Lower lobe of right lung (tissue), 2 donors: ENCODE data around the gene PLXNA4. TPM values are rescaled to one million over a fixed set of nuclear protein-coding genes. Genes with fewer than 3 reads are reported as not detected.

Experiments
- ATAC-seq, 2 donors: fragments of 200-7000 bp; cut with Tn5 transposase; one replicate each; pipeline ENCODE4 v1.9.1; 2020 to 2022; ENCODE audit warnings: mild to moderate bottlenecking in 2 of 2, moderate library complexity in 2 of 2
- DNase-seq: peaks from one replicate; pipeline ENCODE4 v3.0.0-alpha.2; 2020
- H3K27ac ChIP-seq: fragments of 200-600 bp; one replicate; pipeline ENCODE4 v1.8.0; 2022
- H3K27me3 ChIP-seq: fragments of 200-600 bp; one replicate; pipeline ENCODE4 v1.8.0; 2022; ENCODE audit warnings: low read depth
- H3K36me3 ChIP-seq: fragments of 200-600 bp; one replicate; pipeline ENCODE4 v1.8.0; 2022; ENCODE audit warnings: mild to moderate bottlenecking
- H3K4me1 ChIP-seq: fragments of 200-600 bp; one replicate; pipeline ENCODE4 v1.8.0; 2022
- H3K4me3 ChIP-seq: fragments of 200-600 bp; one replicate; pipeline ENCODE4 v1.8.0; 2022; ENCODE audit warnings: mild to moderate bottlenecking
- H3K9me3 ChIP-seq: fragments of 200-600 bp; one replicate; pipeline ENCODE4 v1.8.0; 2022
- intact Hi-C: fragments of 100-400 bp; cut with DNase I; formaldehyde crosslinking; loops from one replicate; pipeline ENCODE4 v1.11.0; 2022
- total RNA-seq: library from RNA; stranded (reverse); fragmentation: NEBNext Ultra II Directional; extraction: Animal tissue kit (Norgen Biotek cat#: 25700); gene quantifications from one replicate; pipeline ENCODE4 v1.2.1, GENCODE V29; 2021
- TF ChIP-seq, protein P1 (sequence below): fragments of 200-600 bp; IDR thresholded peaks from one replicate; pipeline ENCODE4 v1.8.0; 2022; ENCODE audit warnings: antibody characterized with exemption, mild to moderate bottlenecking
- donor health status: DM: no; HTN: yes; CAD: no; lungs with severe emphysema.

PLXNA4 gene
- total RNA-seq, 1 donor from 2014 or later: 4.3 TPM

DNA sequence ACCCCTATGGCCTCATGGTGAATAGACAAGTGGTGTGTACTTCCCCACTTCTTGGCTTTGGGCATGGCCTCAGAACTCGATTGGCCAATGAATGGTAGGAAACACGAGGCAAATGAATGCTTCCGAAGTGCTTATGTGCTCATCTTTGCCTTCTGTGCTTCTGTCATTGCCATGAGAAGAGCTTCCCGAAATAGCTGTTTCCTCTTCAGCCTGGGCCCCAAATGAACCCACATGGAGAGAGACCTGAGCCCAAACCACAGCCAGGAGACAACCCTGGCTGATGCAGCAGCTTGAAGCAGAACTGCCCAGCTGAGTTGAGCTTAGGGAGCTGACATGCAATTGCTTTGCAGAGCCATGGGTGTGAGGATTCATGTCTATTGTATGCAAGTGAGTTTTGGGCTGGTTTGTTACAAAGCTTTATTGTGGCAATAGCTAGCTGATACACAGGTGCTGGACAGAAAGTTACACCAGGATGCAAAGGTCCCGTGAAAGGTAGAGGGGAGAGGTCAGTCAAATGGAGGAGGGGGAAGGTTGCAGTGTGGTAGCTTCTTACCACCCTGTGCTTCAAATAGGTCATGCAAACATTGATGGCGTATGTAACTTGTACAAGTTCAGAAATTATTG is 328.2 kb downstream of the PLXNA4 start:
- Histone ChIP-seq H3K4me1 (peaks cover 19% of the 10 kb centered on the region), H3K4me3 (no peak overlapping the region), H3K27ac (no peak overlapping the region), H3K9me3 (no peaks in the 10 kb centered on the region), H3K36me3 (no peaks in the 10 kb centered on the region), H3K27me3 (peaks cover 3% of the 10 kb centered on the region)
- DNase-seq: no peak
- TF ChIP-seq, protein P1, sequence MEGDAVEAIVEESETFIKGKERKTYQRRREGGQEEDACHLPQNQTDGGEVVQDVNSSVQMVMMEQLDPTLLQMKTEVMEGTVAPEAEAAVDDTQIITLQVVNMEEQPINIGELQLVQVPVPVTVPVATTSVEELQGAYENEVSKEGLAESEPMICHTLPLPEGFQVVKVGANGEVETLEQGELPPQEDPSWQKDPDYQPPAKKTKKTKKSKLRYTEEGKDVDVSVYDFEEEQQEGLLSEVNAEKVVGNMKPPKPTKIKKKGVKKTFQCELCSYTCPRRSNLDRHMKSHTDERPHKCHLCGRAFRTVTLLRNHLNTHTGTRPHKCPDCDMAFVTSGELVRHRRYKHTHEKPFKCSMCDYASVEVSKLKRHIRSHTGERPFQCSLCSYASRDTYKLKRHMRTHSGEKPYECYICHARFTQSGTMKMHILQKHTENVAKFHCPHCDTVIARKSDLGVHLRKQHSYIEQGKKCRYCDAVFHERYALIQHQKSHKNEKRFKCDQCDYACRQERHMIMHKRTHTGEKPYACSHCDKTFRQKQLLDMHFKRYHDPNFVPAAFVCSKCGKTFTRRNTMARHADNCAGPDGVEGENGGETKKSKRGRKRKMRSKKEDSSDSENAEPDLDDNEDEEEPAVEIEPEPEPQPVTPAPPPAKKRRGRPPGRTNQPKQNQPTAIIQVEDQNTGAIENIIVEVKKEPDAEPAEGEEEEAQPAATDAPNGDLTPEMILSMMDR: no peak
- ATAC-seq: no peak
- intact Hi-C loops: no loop called here

GRCh38 chr7:132246591-132246990 is 329.7 kb downstream of the PLXNA4 start:
- DNase-seq: no peak
- Histone ChIP-seq H3K27me3 (peaks cover 3% of the 10 kb centered on the region), H3K4me1 (peaks cover 16% of the 10 kb centered on the region), H3K36me3 (no peaks in the 10 kb centered on the region), H3K9me3 (no peaks in the 10 kb centered on the region), H3K4me3 (no peak overlapping the region), H3K27ac (no peak overlapping the region)
- TF ChIP-seq, protein P1: no peak
- intact Hi-C loops: no loop called here
- ATAC-seq: no peak

GRCh38 chr7:132245539-132245938 is 330.7 kb downstream of the PLXNA4 start:
- Histone ChIP-seq H3K27ac (no peak overlapping the region), H3K9me3 (no peaks in the 10 kb centered on the region), H3K4me3 (no peak overlapping the region), H3K4me1 (peaks cover 9% of the 10 kb centered on the region), H3K36me3 (no peaks in the 10 kb centered on the region), H3K27me3 (peaks cover 3% of the 10 kb centered on the region)
- ATAC-seq (no peak), DNase-seq (no peak)
- intact Hi-C loops: no loop called here
- TF ChIP-seq, protein P1: no peak

GRCh38 chr7:132244903-132245480 is 331.3 kb downstream of the PLXNA4 start:
- TF ChIP-seq, protein P1: no peak
- no peak for ATAC-seq

DNA sequence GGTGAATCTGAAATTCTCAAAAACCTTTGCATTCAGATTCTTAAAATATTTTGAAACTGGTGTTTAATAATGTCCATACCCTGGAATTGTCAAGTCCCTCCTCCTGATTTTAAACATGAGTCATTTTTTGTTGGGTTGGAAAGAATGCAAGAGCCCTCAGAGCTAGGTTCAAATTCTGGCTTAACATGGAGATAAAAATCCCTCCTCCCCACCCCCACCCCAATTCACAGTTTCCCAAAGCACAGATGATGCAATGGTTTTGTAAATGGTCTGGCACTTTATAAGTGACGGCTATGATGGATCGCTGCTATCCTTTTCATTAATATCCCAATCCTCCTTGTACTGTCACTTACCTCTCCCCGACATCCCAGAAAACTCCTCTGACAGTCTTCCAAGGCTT is 332.8 kb downstream of the PLXNA4 start:
- DNase-seq: no peak
- intact Hi-C loops: no loop called here
- Histone ChIP-seq H3K4me1 (no peaks in the 10 kb centered on the region), H3K4me3 (no peak overlapping the region), H3K9me3 (no peaks in the 10 kb centered on the region), H3K27ac (no peak overlapping the region), H3K27me3 (peaks cover 3% of the 10 kb centered on the region), H3K36me3 (no peaks in the 10 kb centered on the region)
- ATAC-seq: no peak
- TF ChIP-seq, protein P1: no peak

More at GRCh38 chr7:132244903-132245480, 331.3 kb downstream of the PLXNA4 start:
- no peak overlapping the region for H3K27ac ChIP-seq
- intact Hi-C loops: no loop called here
- peaks cover 3% of the 10 kb centered on the region for H3K27me3 ChIP-seq
- H3K4me1 ChIP-seq: peaks cover 4% of the 10 kb centered on the region
- DNase-seq: no peak
- H3K4me3 ChIP-seq: no peak overlapping the region
- no peaks in the 10 kb centered on the region for H3K9me3 ChIP-seq
- no peaks in the 10 kb centered on the region for H3K36me3 ChIP-seq
